H9 (cell line): ENCODE measurements around the gene USP34. TPM values are rescaled to one million over a fixed set of nuclear protein-coding genes. Genes with fewer than 3 reads are reported as not detected.
A peak's percentile ranks its signal among the peaks of the same experiment; 100 is the strongest.

Source experiments
- DNase-seq: peaks from one replicate; pipeline ENCODE4 v3.0.0-alpha.2; 2017
- H2AFZ ChIP-seq: one replicate; pipeline ENCODE4 v1.6.1; 2013; ENCODE audit warnings: mild to moderate bottlenecking, low read length, control low read depth, moderate library complexity
- H2AK5ac ChIP-seq: 2 replicates; pipeline ENCODE4 v1.6.1; 2013; ENCODE audit warnings: low read length, control low read depth, mixed read lengths; ENCODE audit not compliant: insufficient read length
- H2BK120ac ChIP-seq: one replicate; pipeline ENCODE4 v1.6.1; 2013; ENCODE audit warnings: low read depth, mild to moderate bottlenecking, low read length, control low read depth, inconsistent platforms; ENCODE audit not compliant: poor library complexity, severe bottlenecking
- H2BK12ac ChIP-seq: 2 replicates; pipeline ENCODE4 v1.6.1; 2013; ENCODE audit warnings: low read length, control low read depth, mixed read lengths, low read depth; ENCODE audit not compliant: insufficient read length
- H2BK15ac ChIP-seq: 2 replicates; pipeline ENCODE4 v1.6.1; 2013; ENCODE audit warnings: low read depth, low read length, control low read depth
- H2BK20ac ChIP-seq: one replicate; pipeline ENCODE4 v1.6.1; 2013; ENCODE audit warnings: low read depth, mild to moderate bottlenecking, low read length, control low read depth, inconsistent platforms; ENCODE audit not compliant: poor library complexity, severe bottlenecking
- H2BK5ac ChIP-seq: 2 replicates; pipeline ENCODE4 v1.6.1; 2013; ENCODE audit warnings: low read length, control low read depth, mixed read lengths; ENCODE audit not compliant: insufficient read length
- H3K14ac ChIP-seq: 2 replicates; pipeline ENCODE4 v1.6.1; 2013; ENCODE audit warnings: low read length, control low read depth; ENCODE audit not compliant: insufficient read depth
- H3K18ac ChIP-seq: 2 replicates; pipeline ENCODE4 v1.6.1; 2013; ENCODE audit warnings: low read depth, mild to moderate bottlenecking, mixed read lengths, low read length, control low read depth; ENCODE audit not compliant: insufficient read length
- H3K23ac ChIP-seq: 2 replicates; pipeline ENCODE4 v1.6.1; 2013; ENCODE audit warnings: low read length, control low read depth, mixed read lengths, low read depth; ENCODE audit not compliant: insufficient read length
- H3K23me2 ChIP-seq: 2 replicates; pipeline ENCODE4 v1.6.1; 2013; ENCODE audit warnings: low read depth, mild to moderate bottlenecking, mixed read lengths, low read length, control low read depth; ENCODE audit not compliant: insufficient read length, poor library complexity, severe bottlenecking
- H3K27ac ChIP-seq: 2 replicates; pipeline ENCODE4 v1.5.1; 2013; ENCODE audit warnings: low read length, control low read depth, mixed read lengths, low read depth; ENCODE audit not compliant: insufficient read length
- H3K27me3 ChIP-seq: 2 replicates; pipeline ENCODE4 v1.6.1; 2013; ENCODE audit warnings: low read length, control low read depth, inconsistent platforms; ENCODE audit not compliant: insufficient read depth
- H3K4ac ChIP-seq: 2 replicates; pipeline ENCODE4 v1.6.1; 2013; ENCODE audit warnings: low read depth, mild to moderate bottlenecking, control low read depth, inconsistent platforms, low read length, moderate library complexity
- H3K4me1 ChIP-seq: 2 replicates; pipeline ENCODE4 v1.6.1; 2013; ENCODE audit warnings: low read length, control low read depth, inconsistent platforms; ENCODE audit not compliant: insufficient read depth
- H3K4me2 ChIP-seq: 2 replicates; pipeline ENCODE4 v1.6.1; 2013; ENCODE audit warnings: low read length, control low read depth, mixed read lengths; ENCODE audit not compliant: insufficient read length, insufficient read depth
- H3K56ac ChIP-seq: 2 replicates; pipeline ENCODE4 v1.6.1; 2013; ENCODE audit warnings: low read depth, mild to moderate bottlenecking, mixed read lengths, low read length, control low read depth; ENCODE audit not compliant: insufficient read length
- H3K79me1 ChIP-seq: 2 replicates; pipeline ENCODE4 v1.6.1; 2013; ENCODE audit warnings: low read depth, mild to moderate bottlenecking, moderate library complexity, low read length, control low read depth, inconsistent platforms; ENCODE audit not compliant: insufficient read depth, poor library complexity, severe bottlenecking
- H3K79me2 ChIP-seq: 2 replicates; pipeline ENCODE4 v1.6.1; 2013; ENCODE audit warnings: low read length, control low read depth, inconsistent platforms; ENCODE audit not compliant: insufficient read depth
- H3K9ac ChIP-seq: 2 replicates; pipeline ENCODE4 v1.6.1; 2013; ENCODE audit warnings: low read length, control low read depth, mixed read lengths; ENCODE audit not compliant: insufficient read length; ENCODE audit errors: extremely low read depth
- H3K9me3 ChIP-seq: one replicate; pipeline ENCODE4 v1.6.1; 2013; ENCODE audit warnings: low read depth, low read length, inconsistent platforms; ENCODE audit not compliant: control insufficient read depth
- H3T11ph ChIP-seq: one replicate; pipeline ENCODE4 v1.6.1; 2013; ENCODE audit warnings: mild to moderate bottlenecking, low read length, control low read depth, inconsistent platforms
- H4K20me1 ChIP-seq: one replicate; pipeline ENCODE4 v1.6.1; 2013; ENCODE audit not compliant: control insufficient read depth, insufficient read length, insufficient read depth
- H4K5ac ChIP-seq: 2 replicates; pipeline ENCODE4 v1.6.1; 2013; ENCODE audit warnings: low read depth, mild to moderate bottlenecking, mixed read lengths, low read length, control low read depth; ENCODE audit not compliant: insufficient read length
- H4K8ac ChIP-seq: replicated peaks from 2 replicates; pipeline ENCODE4 v1.6.1; 2013; ENCODE audit warnings: low read length, control low read depth, mixed read lengths, low read depth; ENCODE audit not compliant: insufficient read length
- H4K91ac ChIP-seq: 2 replicates; pipeline ENCODE4 v1.6.1; 2013; ENCODE audit warnings: low read depth, mild to moderate bottlenecking, moderate library complexity, mixed read lengths, low read length, control low read depth; ENCODE audit not compliant: insufficient read length
- H3K27ac Mint-ChIP-seq, 3 experiments: 2 replicates in 2 of 3; 3 replicates in 1 of 3; pipeline ENCODE4 v1.8.0; 2020 to 2021; ENCODE audit warnings: mixed read lengths in 3 of 3, mild to moderate bottlenecking in 1 of 3, moderate library complexity in 1 of 3
- H3K27me3 Mint-ChIP-seq: 2 replicates; pipeline ENCODE4 v1.8.0; 2021; ENCODE audit warnings: low read depth, mild to moderate bottlenecking, moderate library complexity, mixed read lengths
- H3K36me3 Mint-ChIP-seq, 3 experiments: 2 replicates in 2 of 3; 3 replicates in 1 of 3; pipeline ENCODE4 v1.8.0; 2020 to 2021; ENCODE audit warnings: low read depth in 3 of 3, mixed read lengths in 3 of 3; ENCODE audit not compliant: insufficient read depth in 1 of 3
- H3K4me1 Mint-ChIP-seq, 2 experiments: 2 replicates each; pipeline ENCODE4 v1.8.0; 2020; ENCODE audit warnings: mixed read lengths in 2 of 2
- H3K4me3 Mint-ChIP-seq, 2 experiments: 2 replicates in 1 of 2; 3 replicates in 1 of 2; pipeline ENCODE4 v1.8.0; 2020 to 2021; ENCODE audit warnings: mild to moderate bottlenecking in 2 of 2, mixed read lengths in 2 of 2, moderate library complexity in 1 of 2
- H3K9me3 Mint-ChIP-seq, 2 experiments: 2 replicates in 1 of 2; 3 replicates in 1 of 2; pipeline ENCODE4 v1.8.0; 2020; ENCODE audit warnings: mild to moderate bottlenecking in 2 of 2, mixed read lengths in 2 of 2, moderate library complexity in 1 of 2
- CTCF ChIP-seq: fragments of 200-600 bp; sonication (generic); conservative IDR thresholded peaks from 3 replicates; pipeline ENCODE4 v1.8.0; 2021; ENCODE audit warnings: antibody characterized with exemption, mild to moderate bottlenecking
- WGBS: extraction: QIAGEN DNeasy Blood & Tissue Kit; methylation state at CpG from one replicate; pipeline ENCODE4 v1.1.7; 2013; ENCODE audit warnings: missing lambda C conversion rate, low lambda C conversion rate, mixed read lengths; ENCODE audit not compliant: insufficient read length; ENCODE audit errors: extremely low coverage; 5-methylcytosine and 5-hydroxymethylcytosine counted together
- total RNA-seq: library from RNA; stranded (reverse); gene quantifications from 2 replicates; pipeline ENCODE4 v1.2.1, GENCODE V29; 2021

The USP34 gene
- total RNA-seq, 1 experiment from 2014 or later, result 93.9 TPM

GRCh38 chr2:61520261-61520660 lies 49.4 kb upstream of the USP34 start:
- no peak overlapping the region for H2AFZ ChIP-seq
- Mint-ChIP-seq H3K27ac (peak overlapping the region in 1 of 3 experiments; percentile 87; a peak in 2 of 7 replicates), H3K36me3 (peaks cover 37 to 89% (median 79%) of the 10 kb centered on the region in 3 experiments; a peak in 6 of 7 replicates), H3K27me3 (no peaks in the 10 kb centered on the region), H3K4me1 (peaks cover 5 to 10% of the 10 kb centered on the region in 2 experiments; a peak in 3 of 4 replicates), H3K9me3 (no peaks in the 10 kb centered on the region), H3K4me3 (no peak overlapping the region)
- no peak overlapping the region for H3K27ac ChIP-seq
- no peak for DNase-seq
- H2BK20ac ChIP-seq, result no peak overlapping the region
- peaks cover 2% of the 10 kb centered on the region for H3K79me1 ChIP-seq
- H3K9me3 ChIP-seq, result no peaks in the 10 kb centered on the region
- no peak overlapping the region for H3K23ac ChIP-seq
- H3K4ac ChIP-seq, result no peak overlapping the region
- no peak overlapping the region for H2BK120ac ChIP-seq
- H2BK12ac ChIP-seq, result no peak overlapping the region
- H4K91ac ChIP-seq, result no peak overlapping the region
- peaks cover 52% of the 10 kb centered on the region; the same call in 1 of the 2 replicates for H3K79me2 ChIP-seq
- no peak overlapping the region for H3K4me2 ChIP-seq
- H3T11ph ChIP-seq, result no peak overlapping the region
- H3K18ac ChIP-seq, result no peak overlapping the region
- H3K27me3 ChIP-seq, result no peaks in the 10 kb centered on the region
- no peak overlapping the region for H2BK5ac ChIP-seq
- no peak overlapping the region for H3K14ac ChIP-seq
- H4K8ac ChIP-seq, result no peak overlapping the region
- no peak overlapping the region for H3K56ac ChIP-seq
- H2AK5ac ChIP-seq, result no peak overlapping the region
- H2BK15ac ChIP-seq, result no peak overlapping the region
- H3K9ac ChIP-seq, result no peak overlapping the region
- no peaks in the 10 kb centered on the region for H4K20me1 ChIP-seq
- no peak overlapping the region for H4K5ac ChIP-seq
- H3K4me1 ChIP-seq, result no peaks in the 10 kb centered on the region
- WGBS, result no CpG with 5 or more reads among the region's 3 CpGs
- no peaks in the 10 kb centered on the region for H3K23me2 ChIP-seq
- no peak for TF ChIP-seq CTCF
